Right ventricle myocardium superior (tissue), 1 donor: Measurements from ENCODE around the gene ATP8A1. TPM values are rescaled to one million over a fixed set of nuclear protein-coding genes. Genes with fewer than 3 reads are reported as not detected.
"Not testable (repeated sequence)": the region's sequence is repeated elsewhere in the genome, so short reads cannot be mapped to it uniquely, and the experiment has no call there.

Experiments used
- ATAC-seq: fragments of 200-7000 bp; cut with Tn5 transposase; one replicate; pipeline ENCODE4 v1.9.1; 2020; ENCODE audit warnings: mild to moderate bottlenecking; ENCODE audit not compliant: poor library complexity
- DNase-seq: peaks from one replicate; pipeline ENCODE4 v3.0.0-alpha.2; 2020
- intact Hi-C: fragments of 100-400 bp; cut with DNase I; formaldehyde crosslinking; loops from one replicate; pipeline ENCODE4 v1.11.2; 2022
- long read RNA-seq: library from polyadenylated mRNA; unstranded; transcript quantifications from one replicate; pipeline ENCODE4 v2.0.0, GENCODE V29; 2021
- total RNA-seq: library from RNA; stranded (reverse); fragmentation: NEBNext Ultra II Directional; extraction: Animal tissue kit (Norgen Biotek cat#: 25700); gene quantifications from one replicate; pipeline ENCODE4 v1.2.1, GENCODE V29; 2021
- donor health status: DM: no; HTN: yes; CAD: no; lungs with severe emphysema.

ATP8A1 gene
- total RNA-seq, result 19.3 TPM
- long read RNA-seq, full-length matches to known transcripts, result 4 of 7 reads
- long read RNA-seq, partial matches to known transcripts, result 1 of 7 reads
- long read RNA-seq, other reads (novel, unspliced or antisense), result 2 of 7 reads

DNA sequence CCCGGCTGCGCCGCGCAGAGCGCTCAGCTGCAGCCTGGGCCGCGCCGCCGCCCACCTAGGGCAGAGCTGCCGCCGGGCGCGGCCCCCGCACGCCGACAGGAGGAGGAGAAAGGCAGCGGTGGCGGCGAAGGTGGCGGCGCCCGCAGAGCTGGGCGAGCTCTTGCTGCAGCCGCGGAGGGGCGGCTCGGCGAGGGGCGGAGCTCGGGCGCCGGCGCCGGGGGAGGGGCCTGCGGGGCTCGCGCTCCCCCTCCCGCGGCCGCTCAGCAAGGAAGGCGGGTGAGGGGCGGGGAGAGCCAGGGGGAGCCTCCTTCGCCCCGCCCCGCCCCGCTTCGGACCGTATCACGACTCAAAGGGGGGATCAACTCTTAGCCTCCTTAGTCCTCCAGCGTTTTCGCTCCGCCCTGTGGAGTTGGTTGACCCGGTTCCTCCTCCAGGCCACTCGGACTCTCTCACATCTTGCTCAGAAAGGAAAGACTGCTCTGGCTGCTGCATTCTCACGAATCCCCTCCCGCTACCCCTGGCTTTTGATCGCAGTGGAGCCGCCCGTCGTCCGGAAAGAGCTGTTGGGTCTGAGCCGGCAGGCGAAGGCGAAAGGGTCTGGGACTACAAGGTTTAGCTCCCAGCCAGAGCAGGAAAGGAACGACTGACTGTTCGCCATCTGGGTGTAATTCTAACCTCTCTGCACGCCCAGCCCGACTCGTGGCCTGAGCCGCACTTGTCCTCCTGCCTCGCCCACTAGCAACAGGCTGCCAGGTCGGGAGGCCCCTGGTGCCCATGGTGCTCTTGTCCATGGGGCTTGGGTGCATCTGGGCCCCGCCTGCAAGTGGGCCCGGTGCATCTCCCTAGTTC, at the start of gene ATP8A1:
Gene ATP8A1, minus strand, starts transcription at position 162 of the 849 bp plus-strand sequence. CDS start 232 bp downstream, outside the sequence.
- DNase-seq, result peak; percentile 96
- intact Hi-C loops, result loop anchor here (5.0 to 10.0 kb wide), 2 partner anchors 45 to 82 kb away; no protein-coding TSS in a partner anchor
- ATAC-seq, result peak; percentile 97

- ATAC-seq (no peak), DNase-seq (no peak)
- intact Hi-C loops, result no loop called here
Observed at GRCh38 chr4:42706086-42706485, 49.2 kb upstream of the ATP8A1 start.

DNA sequence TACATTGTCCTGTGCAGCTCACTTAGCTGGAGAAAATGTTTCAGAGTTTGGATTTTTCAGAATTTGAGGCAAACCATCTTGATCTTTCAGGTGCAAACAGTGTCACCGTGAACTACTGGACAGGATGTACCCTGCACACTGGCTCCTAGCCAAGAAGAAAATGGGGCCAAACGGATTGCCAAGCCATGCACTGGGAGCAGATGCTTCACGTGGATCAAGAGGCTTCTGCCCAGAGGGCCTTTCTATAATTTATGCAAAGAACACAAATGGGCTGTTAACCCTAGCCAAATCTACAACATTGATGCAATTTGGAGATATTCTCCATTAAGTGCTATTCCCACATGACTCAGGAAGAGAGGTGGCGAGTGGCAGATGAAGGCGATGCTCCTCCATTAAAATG, 46.9 kb upstream of the ATP8A1 start:
- ATAC-seq, result no peak
- intact Hi-C loops, result no loop called here
- no peak for DNase-seq

- DNase-seq (no peak), ATAC-seq (no peak)
- intact Hi-C loops, result no loop called here
Observed at GRCh38 chr4:42702895-42703294, 46.0 kb upstream of the ATP8A1 start.

- intact Hi-C loops, DNase-seq, ATAC-seq: not testable (repeated sequence)
Observed at GRCh38 chr4:42701780-42702179, 44.9 kb upstream of the ATP8A1 start.

GRCh38 chr4:42690537-42690936, 33.6 kb upstream of the ATP8A1 start:
- DNase-seq, result no peak
- ATAC-seq, result no peak
- intact Hi-C loops, result no loop called here

- intact Hi-C loops, result no loop called here
- no peak for DNase-seq
- no peak for ATAC-seq
Observed at GRCh38 chr4:42683393-42683792, 26.5 kb upstream of the ATP8A1 start.

- intact Hi-C loops, result no loop called here
- DNase-seq, result no peak
- ATAC-seq, result no peak
Observed at GRCh38 chr4:42678512-42678911, 21.6 kb upstream of the ATP8A1 start.

GRCh38 chr4:42676066-42676951, 19.4 kb upstream of the ATP8A1 start:
- DNase-seq (no peak), ATAC-seq (no peak)
- intact Hi-C loops, result no loop called here

GRCh38 chr4:42673082-42673425, 16.1 kb upstream of the ATP8A1 start:
- intact Hi-C loops, result no loop called here
- ATAC-seq (peak; percentile 98), DNase-seq (peak; percentile 61)

- intact Hi-C loops, result no loop called here
- ATAC-seq (no peak), DNase-seq (no peak)
Observed at GRCh38 chr4:42672359-42673081, 15.6 kb upstream of the ATP8A1 start.

DNA sequence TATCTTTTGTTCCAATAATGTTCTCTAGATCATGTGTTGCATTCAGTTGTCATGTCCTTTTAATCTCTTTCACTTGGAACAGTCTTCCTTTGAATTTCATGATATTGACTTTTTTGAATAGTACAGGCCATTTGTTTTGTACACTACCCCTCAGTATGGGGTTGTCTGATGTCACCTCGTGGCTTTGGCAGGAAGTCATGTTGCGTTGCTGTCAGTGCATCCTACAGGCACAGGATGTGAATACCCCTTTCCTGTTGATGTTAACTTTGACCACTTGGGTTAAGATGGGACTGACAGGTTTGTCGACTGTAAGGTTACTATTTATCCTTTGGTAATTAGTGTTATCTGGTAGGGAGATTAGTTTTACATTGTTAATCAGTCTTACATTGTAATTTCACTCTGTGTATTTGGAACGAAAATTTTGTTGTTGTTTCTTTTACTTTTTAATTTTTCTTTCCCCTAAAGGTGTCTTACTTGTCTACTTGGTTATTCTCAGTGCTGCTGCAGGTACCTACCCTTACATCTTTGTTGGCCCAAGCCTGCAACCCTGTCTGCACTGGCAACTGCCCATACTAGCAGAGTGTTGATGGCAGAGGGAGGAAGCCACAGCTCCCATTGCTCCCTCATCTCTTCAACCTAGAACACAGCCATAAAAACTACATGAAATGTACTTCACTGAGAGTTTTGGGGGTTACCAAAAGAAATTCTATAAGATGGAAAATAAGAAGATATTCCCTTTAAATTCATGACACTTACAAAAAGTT, 14.7 kb upstream of the ATP8A1 start:
- intact Hi-C loops, result no loop called here
- ATAC-seq (no peak), DNase-seq (no peak)

GRCh38 chr4:42658261-42658660, 1.4 kb upstream of the ATP8A1 start:
- intact Hi-C loops, result loop anchor here (5.0 to 10.0 kb wide), 2 partner anchors 46 to 83 kb away; no protein-coding TSS in a partner anchor
- no peak for DNase-seq

GRCh38 chr4:42656679-42656943, 294 bp downstream of the ATP8A1 start:
- ATAC-seq (no peak), DNase-seq (no peak)
- intact Hi-C loops, result loop anchor here (5.0 to 10.0 kb wide), 2 partner anchors 44 to 82 kb away; no protein-coding TSS in a partner anchor

More at GRCh38 chr4:42658261-42658660, 1.4 kb upstream of the ATP8A1 start:
- ATAC-seq, result no peak

- ATAC-seq (peak; percentile 23), DNase-seq (peak; percentile 62)
- intact Hi-C loops, result loop anchor here (5.0 to 10.0 kb wide), 2 partner anchors 44 to 81 kb away; no protein-coding TSS in a partner anchor
Observed at GRCh38 chr4:42655921-42656678, 805 bp downstream of the ATP8A1 start.

DNA sequence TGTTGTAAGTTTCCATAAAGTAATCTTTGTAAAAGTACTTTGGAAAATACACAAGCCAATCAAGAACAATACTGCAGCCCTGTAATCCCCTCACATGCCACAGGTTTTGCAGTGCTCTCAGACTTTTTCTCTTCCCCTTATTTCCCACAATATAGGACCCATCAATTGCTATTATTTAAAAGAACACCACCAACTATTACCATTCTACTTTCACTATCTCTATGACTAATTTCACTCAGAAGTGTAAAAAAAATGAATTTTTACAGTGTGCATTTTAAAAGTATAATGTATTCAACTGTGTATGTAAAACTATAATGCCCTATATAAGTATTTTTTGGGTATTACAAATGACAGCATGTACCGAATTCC, 1.7 kb downstream of the ATP8A1 start:
- ATAC-seq (no peak), DNase-seq (no peak)
- intact Hi-C loops, result loop anchor here (5.0 to 10.0 kb wide), 2 partner anchors 43 to 80 kb away; no protein-coding TSS in a partner anchor

DNA sequence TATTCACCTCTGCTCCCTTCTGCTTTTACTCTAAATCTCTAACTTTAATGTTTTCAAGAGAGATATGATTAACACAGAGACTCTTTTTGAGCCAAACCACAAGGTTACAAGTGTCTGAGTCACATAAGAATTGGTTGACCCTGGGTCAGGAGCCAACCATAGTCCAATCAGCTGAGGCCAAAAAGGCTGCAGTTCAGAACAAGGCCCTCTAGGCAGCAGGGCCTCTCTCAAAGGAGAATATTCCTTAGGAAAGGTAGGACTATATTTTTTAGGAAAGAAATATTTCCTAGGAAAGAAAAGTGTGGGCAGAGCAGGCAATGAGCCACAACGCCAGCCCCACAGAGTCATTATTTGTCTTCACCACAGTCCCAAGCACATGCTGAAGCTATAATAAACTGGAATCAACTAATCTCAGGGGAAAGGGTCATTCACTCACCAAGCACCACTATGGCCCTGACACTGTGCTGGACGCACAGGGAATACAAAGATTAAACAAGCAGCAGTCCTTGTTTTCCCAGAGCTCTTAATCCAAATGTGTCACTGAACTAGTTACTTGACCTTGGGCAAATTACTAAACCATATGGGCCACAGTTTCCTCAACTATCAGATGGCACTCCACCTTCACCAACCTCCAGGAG, 2.2 kb downstream of the ATP8A1 start:
- intact Hi-C loops, result loop anchor here (5.0 to 10.0 kb wide), 2 partner anchors 42 to 80 kb away; no protein-coding TSS in a partner anchor
- ATAC-seq (no peak), DNase-seq (no peak)
